IPS-NIHi7 (cell line): ENCODE results near the gene RAB19.

ENCODE experiments used
- DNase-seq: peaks from one replicate; pipeline ENCODE4 v3.0.0; 2012; ENCODE audit warnings: mixed read lengths; ENCODE audit errors: extremely low spot score

Gene RAB19

GRCh38 chr7:140403878-140404564 lies at the start of gene RAB19:
Gene RAB19, plus strand, starts transcription at chr7:140404058. Its CDS starts 3,589 bp downstream, at chr7:140407647.
- peak; percentile 79 for DNase-seq

GRCh38 chr7:140358024-140358411 lies 45.8 kb upstream of the RAB19 start:
- DNase-seq, result no peak

GRCh38 chr7:140358412-140359051 lies 45.3 kb upstream of the RAB19 start:
- no peak for DNase-seq

GRCh38 chr7:140360697-140361229 lies 43.1 kb upstream of the RAB19 start:
- DNase-seq, result no peak

GRCh38 chr7:140364819-140365218 lies 39.0 kb upstream of the RAB19 start:
- no peak for DNase-seq

- no peak for DNase-seq
These were observed 36.3 kb upstream of the RAB19 start for GRCh38 chr7:140367528-140367927.

- no peak for DNase-seq
These were observed 34.6 kb upstream of the RAB19 start for GRCh38 chr7:140369294-140369693.

GRCh38 chr7:140375323-140375722 lies 28.5 kb upstream of the RAB19 start:
- no peak for DNase-seq

- DNase-seq, result no peak
These were observed 27.7 kb upstream of the RAB19 start for GRCh38 chr7:140375892-140376730.

GRCh38 chr7:140383954-140384713 lies 19.7 kb upstream of the RAB19 start:
- DNase-seq, result no peak

GRCh38 chr7:140384894-140385545 lies 18.8 kb upstream of the RAB19 start:
- no peak for DNase-seq

- no peak for DNase-seq
These were observed 14.4 kb upstream of the RAB19 start for GRCh38 chr7:140389445-140389844.

GRCh38 chr7:140390034-140390433 lies 13.8 kb upstream of the RAB19 start:
- DNase-seq, result no peak

- no peak for DNase-seq
These were observed 13.2 kb upstream of the RAB19 start for GRCh38 chr7:140390466-140391190.

- DNase-seq, result no peak
These were observed 12.2 kb upstream of the RAB19 start for GRCh38 chr7:140391634-140392033.

GRCh38 chr7:140393756-140394306 lies 10.0 kb upstream of the RAB19 start:
- no peak for DNase-seq

- peak; percentile 98 for DNase-seq
These were observed 5.8 kb upstream of the RAB19 start, which contains the start of gene SLC37A3 for GRCh38 chr7:140397784-140398750. Gene SLC37A3, minus strand, starts transcription at chr7:140398530. Its CDS starts 16,004 bp downstream, at chr7:140382526.

- no peak for DNase-seq
These were observed 5.0 kb upstream of the RAB19 start for GRCh38 chr7:140398821-140399220.

- no peak for DNase-seq
These were observed 3.5 kb upstream of the RAB19 start for GRCh38 chr7:140400381-140400780.
